HG02798 (cell line): Measurements from ENCODE around the gene HNRNPUL1.
A peak's percentile ranks its signal among the peaks of the same experiment; 100 is the strongest.
"Not testable (repeated sequence)": the region's sequence is repeated elsewhere in the genome, so short reads cannot be mapped to it uniquely, and the experiment has no call there.

Source experiments
- ATAC-seq: cut with Tn5 transposase; IDR thresholded peaks from one replicate; pipeline ENCODE4 v1.9.1; 2021; ENCODE audit warnings: mild to moderate bottlenecking; ENCODE audit not compliant: unreplicated experiment, poor library complexity

Gene HNRNPUL1

DNA sequence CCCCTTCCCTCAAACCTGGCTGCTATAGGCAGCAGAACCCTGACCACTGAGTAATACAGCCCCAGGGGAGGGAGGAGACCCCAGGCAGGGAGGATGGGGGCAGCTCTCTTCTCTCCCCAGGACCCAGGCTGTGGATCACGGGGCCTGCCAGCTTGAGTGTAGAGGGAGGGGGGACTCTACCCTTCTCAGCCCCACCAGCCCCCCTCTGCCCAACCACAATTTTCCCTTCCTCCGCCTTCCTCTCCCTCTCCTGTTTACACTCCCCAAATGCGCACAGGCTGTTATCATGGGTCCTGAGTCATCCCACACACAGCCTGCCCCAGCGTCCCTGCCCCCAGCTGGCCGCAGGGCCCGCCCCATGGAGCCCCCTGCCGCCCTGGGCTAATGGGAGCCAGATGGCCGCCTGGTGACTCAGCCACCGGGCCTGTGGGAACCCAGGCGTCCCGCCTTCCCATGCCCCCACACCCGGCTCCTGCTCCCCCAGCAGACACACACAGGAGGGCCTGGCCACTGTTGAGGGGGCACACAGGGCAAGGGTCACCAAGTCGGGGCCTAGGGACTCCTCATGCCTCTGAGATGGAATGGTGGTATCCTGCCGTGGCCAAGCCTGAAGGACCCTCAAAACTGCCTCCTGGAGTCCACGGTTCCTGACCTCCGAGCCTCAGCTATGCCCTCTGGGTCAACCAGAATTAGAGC lies 59.4 kb downstream of the HNRNPUL1 start:
- no peak for ATAC-seq

GRCh38 chr19:41324231-41324702 lies 60.1 kb downstream of the HNRNPUL1 start:
- no peak for ATAC-seq

DNA sequence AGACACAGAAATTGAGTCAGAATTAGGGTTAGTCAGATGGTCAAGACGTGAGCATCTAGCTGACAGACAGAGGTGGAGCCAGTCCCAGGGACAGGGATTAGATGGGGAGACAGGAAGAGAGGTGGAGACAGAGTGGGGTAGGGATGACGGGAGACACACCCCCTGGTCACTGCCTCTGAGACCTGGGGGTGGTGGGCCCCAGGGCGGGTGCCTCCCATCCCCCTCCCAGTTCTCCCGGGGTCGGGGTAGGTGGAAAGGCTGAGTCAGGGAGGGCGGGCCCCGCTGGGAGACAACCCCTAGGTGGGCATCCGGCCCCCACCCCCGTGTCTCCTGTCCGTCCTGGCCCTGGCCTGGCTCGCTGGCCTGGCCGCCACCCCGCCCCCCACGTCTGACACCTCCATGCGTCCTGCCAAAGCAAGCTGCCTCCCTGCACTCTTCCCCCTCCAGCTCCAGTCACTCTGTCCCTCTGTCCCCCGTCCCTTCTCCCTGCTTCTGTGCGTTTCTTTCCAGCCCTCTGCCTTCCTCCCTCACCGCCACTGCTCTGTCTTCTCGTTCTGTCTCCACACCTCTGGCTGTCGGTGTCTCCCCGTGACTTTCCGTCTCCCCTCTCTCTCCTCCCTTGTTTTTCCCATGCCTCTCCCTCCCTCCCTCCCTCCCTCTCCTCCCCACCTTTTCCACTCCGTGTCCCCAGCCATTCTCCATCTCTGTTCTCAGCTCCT lies 60.9 kb downstream of the HNRNPUL1 start:
- ATAC-seq, result no peak

- no peak for ATAC-seq
These were observed 61.4 kb downstream of the HNRNPUL1 start for GRCh38 chr19:41325640-41325946.

DNA sequence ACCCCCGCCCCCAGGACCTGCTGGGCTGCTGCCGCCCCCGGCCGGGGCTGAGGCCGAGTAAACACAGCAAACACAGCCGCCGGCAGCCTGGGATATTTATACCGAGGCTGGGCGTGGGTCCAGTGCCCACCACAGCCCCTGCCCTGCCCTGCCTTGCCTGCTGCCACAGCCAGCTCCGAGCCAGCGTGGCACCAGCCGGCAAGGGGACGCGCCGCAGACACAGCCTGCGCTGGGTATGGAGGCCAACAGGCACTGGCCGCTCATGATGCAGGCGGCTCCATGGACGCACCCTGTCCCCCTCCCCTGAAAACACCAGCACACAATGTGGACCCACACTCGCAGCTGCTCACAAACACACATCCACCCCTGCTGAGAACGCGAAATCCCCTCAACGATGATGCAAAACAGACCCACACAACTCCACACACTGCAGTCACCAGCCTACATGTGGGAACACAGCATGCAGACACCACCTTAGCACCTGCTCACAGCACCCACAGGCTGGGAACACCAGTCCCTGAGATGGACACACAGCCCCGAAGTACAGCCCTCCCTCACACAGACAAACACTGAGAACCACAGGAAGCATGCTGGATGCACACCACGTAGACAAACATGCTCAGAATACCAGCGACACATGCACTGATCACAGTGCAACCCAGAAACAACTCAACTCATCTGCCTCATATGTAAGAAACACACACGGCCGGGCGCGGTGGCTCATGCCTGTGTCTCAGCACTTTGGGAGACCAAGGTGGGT lies 62.0 kb downstream of the HNRNPUL1 start:
- no peak for ATAC-seq

- no peak for ATAC-seq
These were observed 63.0 kb downstream of the HNRNPUL1 start for GRCh38 chr19:41327076-41327575.

- ATAC-seq, result peak; percentile 69
These were observed 63.5 kb downstream of the HNRNPUL1 start for GRCh38 chr19:41327576-41328156.

GRCh38 chr19:41328157-41328841 lies 64.1 kb downstream of the HNRNPUL1 start:
- ATAC-seq, result no peak

GRCh38 chr19:41328842-41329225 lies 64.7 kb downstream of the HNRNPUL1 start:
- ATAC-seq, result no peak

- no peak for ATAC-seq
These were observed 66.3 kb downstream of the HNRNPUL1 start for GRCh38 chr19:41330481-41330880.

GRCh38 chr19:41330946-41331678 lies 66.9 kb downstream of the HNRNPUL1 start:
- no peak for ATAC-seq

DNA sequence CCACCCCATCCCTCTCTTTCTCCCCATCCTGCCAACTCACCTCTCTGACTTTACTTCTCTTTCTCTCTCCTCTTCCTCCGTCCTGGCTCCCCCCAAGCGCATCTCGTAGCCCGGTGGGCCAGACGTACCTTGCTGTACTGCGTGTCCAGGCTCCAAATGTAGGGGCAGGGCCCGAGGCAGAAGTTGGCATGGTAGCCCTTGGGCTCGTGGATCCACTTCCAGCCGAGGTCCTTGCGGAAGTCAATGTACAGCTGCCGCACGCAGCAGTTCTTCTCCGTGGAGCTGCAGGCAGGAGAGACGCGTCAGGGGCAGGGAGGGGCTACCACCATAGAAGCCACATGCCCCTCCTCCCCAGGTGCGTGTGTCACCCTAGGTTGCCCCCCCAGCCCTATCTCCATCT lies 67.8 kb downstream of the HNRNPUL1 start:
- ATAC-seq, result no peak

- no peak for ATAC-seq
These were observed 68.3 kb downstream of the HNRNPUL1 start for GRCh38 chr19:41332468-41332867.

DNA sequence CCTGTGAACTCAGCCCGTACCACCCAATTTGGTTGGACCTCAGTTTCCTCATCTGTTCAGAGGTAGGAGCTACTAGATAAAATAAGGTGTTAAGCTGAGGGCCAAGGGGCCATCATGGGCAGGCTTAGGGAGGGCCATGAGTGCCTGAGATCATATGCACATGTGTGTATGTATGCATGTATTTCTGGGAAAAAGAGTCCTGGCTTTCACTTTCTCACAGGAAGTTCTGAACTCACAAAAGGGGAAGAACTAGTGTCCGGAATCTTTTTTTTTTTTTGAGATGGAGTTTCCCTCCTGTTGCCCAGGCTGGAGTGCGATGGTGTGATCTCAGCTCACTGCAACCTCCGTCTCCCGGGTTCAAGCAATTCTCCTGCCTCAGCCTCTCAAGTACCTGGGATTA lies 70.6 kb downstream of the HNRNPUL1 start:
- ATAC-seq, result no peak

GRCh38 chr19:41335467-41335866 lies 71.3 kb downstream of the HNRNPUL1 start:
- ATAC-seq, result no peak

- ATAC-seq, result no peak
These were observed 75.8 kb downstream of the HNRNPUL1 start for GRCh38 chr19:41339936-41340335.

GRCh38 chr19:41341669-41342490 lies 77.7 kb downstream of the HNRNPUL1 start:
- ATAC-seq, result no peak

DNA sequence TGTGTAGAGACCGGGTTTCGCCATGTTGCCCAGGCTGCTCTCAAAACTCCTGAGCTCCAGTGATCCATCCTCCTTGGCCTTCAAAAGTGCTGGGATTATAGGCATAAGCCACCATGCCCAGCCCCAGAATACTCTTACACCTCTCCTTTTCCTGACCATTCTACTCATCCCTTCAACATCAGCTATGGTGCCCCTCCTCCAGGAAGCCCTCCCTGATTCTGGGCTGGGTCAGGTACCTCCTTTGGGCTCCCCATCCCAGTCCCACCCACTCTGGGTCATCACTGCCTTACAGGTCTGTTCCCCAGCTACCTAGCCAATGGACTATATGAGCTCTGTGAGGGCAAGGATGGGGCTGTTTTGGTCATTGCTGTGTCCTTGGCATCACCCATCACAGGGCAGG lies 80.0 kb downstream of the HNRNPUL1 start:
- ATAC-seq, result no peak

- not testable (repeated sequence) for ATAC-seq
These were observed 82.7 kb downstream of the HNRNPUL1 start for GRCh38 chr19:41346916-41347315.
